ENCODE results near the gene PHF21A. TPM values are rescaled to one million over a fixed set of nuclear protein-coding genes. Genes with fewer than 3 reads are reported as not detected.

The PHF21A gene
- total RNA-seq, 1 experiment from 2014 or later = 51.7 TPM

DNA sequence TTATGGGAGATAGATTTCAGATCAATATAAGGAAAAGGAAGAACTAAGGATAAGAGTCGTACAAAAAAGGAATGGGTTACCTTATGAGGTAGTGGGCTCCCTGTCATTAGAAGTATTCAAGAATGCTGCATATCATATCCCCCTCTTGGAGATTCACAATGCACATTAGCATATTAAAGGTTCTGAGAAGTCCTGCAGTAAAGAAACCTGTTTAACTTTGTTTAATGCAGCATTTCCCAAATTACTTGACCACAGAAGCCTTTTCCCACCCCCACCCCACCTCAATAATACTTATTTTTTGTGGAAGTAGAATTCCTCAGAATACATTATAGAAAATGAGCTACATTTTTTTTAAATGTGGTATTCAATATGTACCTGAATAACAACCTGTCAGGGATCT lies 30.9 kb downstream of the PHF21A start:
- H3K9me3 ChIP-seq (ENCODE audit: low read length) = no peaks in the 10 kb centered on the region
- H3K9me2 ChIP-seq (replicated peaks; ENCODE audit: insufficient read depth, low read length) = no peaks in the 10 kb centered on the region
- no peak for DNase-seq
- H3K36me3 ChIP-seq (ENCODE audit: insufficient read depth, low read length) = peaks cover 21% of the 10 kb centered on the region; the same call in 1 of the 2 replicates
- H2AFZ ChIP-seq (ENCODE audit: low read length) = no peak overlapping the region
- H3K27me3 ChIP-seq (ENCODE audit: low read length) = no peaks in the 10 kb centered on the region
- H3K4me2 ChIP-seq (ENCODE audit: low read depth, low read length, poor library complexity, severe bottlenecking) = no peak overlapping the region
- no peaks in the 10 kb centered on the region for H4K20me1 ChIP-seq (ENCODE audit: insufficient read depth, low read depth, low read length)
- H3K27ac ChIP-seq (ENCODE audit: low read length) = no peak overlapping the region
- no peak overlapping the region for H3K9ac ChIP-seq (ENCODE audit: low read length)
- peaks cover 91% of the 10 kb centered on the region for H3K79me2 ChIP-seq (ENCODE audit: low read length)
- H3K4me1 ChIP-seq (ENCODE audit: low read length) = no peaks in the 10 kb centered on the region
- no peak overlapping the region for H3K4me3 ChIP-seq (ENCODE audit: low read length)

DNA sequence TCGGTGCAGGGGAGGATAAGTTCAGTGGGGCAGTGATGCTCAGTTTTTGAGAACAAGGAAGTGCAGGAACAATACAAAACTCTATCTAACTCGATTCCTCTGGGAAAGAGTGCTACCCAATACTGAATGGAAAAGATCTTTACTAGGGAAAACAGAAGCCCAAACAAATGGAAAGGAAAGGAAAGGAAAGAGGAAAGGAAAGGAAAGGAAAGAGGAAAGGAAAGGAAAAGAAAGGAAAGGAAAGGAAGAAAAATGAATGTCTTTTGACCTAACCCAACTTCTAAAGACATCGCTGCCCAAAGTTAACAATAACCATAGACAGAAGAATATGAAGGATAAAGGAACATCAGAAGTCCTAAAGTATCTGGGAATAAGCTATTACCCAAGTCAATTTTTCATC lies 41.6 kb downstream of the PHF21A start:
- H3K9me3 ChIP-seq (ENCODE audit: low read length) = no peaks in the 10 kb centered on the region
- no peak overlapping the region for H3K4me2 ChIP-seq (ENCODE audit: low read depth, low read length, poor library complexity, severe bottlenecking)
- no peaks in the 10 kb centered on the region for H3K27me3 ChIP-seq (ENCODE audit: low read length)
- no peaks in the 10 kb centered on the region for H4K20me1 ChIP-seq (ENCODE audit: insufficient read depth, low read depth, low read length)
- no peaks in the 10 kb centered on the region for H3K4me1 ChIP-seq (ENCODE audit: low read length)
- H3K27ac ChIP-seq (ENCODE audit: low read length) = no peak overlapping the region
- no peak overlapping the region for H3K4me3 ChIP-seq (ENCODE audit: low read length)
- H2AFZ ChIP-seq (ENCODE audit: low read length) = no peak overlapping the region
- no peak for DNase-seq
- no peaks in the 10 kb centered on the region for H3K9me2 ChIP-seq (replicated peaks; ENCODE audit: insufficient read depth, low read length)
- no peak overlapping the region for H3K9ac ChIP-seq (ENCODE audit: low read length)
- peaks cover 33% of the 10 kb centered on the region; the same call in 1 of the 2 replicates for H3K36me3 ChIP-seq (ENCODE audit: insufficient read depth, low read length)
- H3K79me2 ChIP-seq (ENCODE audit: low read length) = peaks cover 64% of the 10 kb centered on the region

DNA sequence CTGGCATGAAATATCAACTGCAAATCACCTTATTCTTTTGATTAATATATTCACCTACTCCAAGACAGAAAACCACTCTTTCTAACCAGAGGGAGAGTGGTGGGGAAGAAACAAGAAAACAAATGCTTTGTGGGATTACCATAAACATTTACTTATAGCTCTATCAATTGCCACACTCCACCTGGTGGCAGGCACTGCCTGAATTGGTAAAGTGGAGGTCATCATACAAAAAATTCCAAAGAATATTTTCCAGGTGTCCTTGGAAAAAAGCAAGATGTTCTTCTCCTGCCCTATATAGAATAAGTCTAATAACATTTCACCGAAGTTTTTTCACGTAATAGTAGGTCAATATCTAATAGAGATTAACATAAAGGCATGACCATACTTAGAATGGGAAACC lies 45.3 kb downstream of the PHF21A start:
- Histone ChIP-seq H3K79me2 (ENCODE audit: low read length) (peaks cover 59% of the 10 kb centered on the region), H3K36me3 (ENCODE audit: insufficient read depth, low read length) (peaks cover 20% of the 10 kb centered on the region; the same call in 1 of the 2 replicates), H3K9me2 (replicated peaks; ENCODE audit: insufficient read depth, low read length) (no peaks in the 10 kb centered on the region), H3K4me1 (ENCODE audit: low read length) (no peaks in the 10 kb centered on the region), H2AFZ (ENCODE audit: low read length) (no peak overlapping the region), H3K9ac (ENCODE audit: low read length) (no peak overlapping the region), H3K27me3 (ENCODE audit: low read length) (no peaks in the 10 kb centered on the region), H3K27ac (ENCODE audit: low read length) (no peak overlapping the region), H4K20me1 (ENCODE audit: insufficient read depth, low read depth, low read length) (no peaks in the 10 kb centered on the region), H3K9me3 (ENCODE audit: low read length) (no peaks in the 10 kb centered on the region), H3K4me3 (ENCODE audit: low read length) (no peak overlapping the region), H3K4me2 (ENCODE audit: low read depth, low read length, poor library complexity, severe bottlenecking) (no peak overlapping the region)
- DNase-seq = no peak

DNA sequence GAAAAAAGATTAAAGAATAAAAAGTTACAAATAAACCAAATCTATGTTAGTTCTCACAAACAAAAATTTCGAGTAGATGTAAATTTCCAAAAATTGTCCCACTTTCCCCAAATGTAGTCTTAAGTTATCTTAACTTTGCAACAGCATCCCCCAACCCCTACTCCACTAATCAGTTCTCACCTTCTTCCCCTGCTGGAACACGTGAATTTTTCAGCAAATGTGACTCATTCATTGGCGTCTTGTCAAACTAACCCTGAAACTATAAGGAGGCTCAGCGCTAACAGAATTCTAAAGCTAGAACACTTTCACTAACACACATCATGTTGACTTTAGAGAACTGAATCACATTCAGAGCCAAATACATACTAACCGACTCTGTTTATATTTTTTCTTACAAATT lies 46.1 kb downstream of the PHF21A start:
- Histone ChIP-seq H3K4me1 (ENCODE audit: low read length) (no peaks in the 10 kb centered on the region), H3K27me3 (ENCODE audit: low read length) (no peaks in the 10 kb centered on the region), H3K9me2 (replicated peaks; ENCODE audit: insufficient read depth, low read length) (no peaks in the 10 kb centered on the region), H3K27ac (ENCODE audit: low read length) (no peak overlapping the region), H3K9ac (ENCODE audit: low read length) (no peak overlapping the region), H4K20me1 (ENCODE audit: insufficient read depth, low read depth, low read length) (no peaks in the 10 kb centered on the region), H3K9me3 (ENCODE audit: low read length) (no peaks in the 10 kb centered on the region), H3K79me2 (ENCODE audit: low read length) (peaks cover 63% of the 10 kb centered on the region), H3K36me3 (ENCODE audit: insufficient read depth, low read length) (peaks cover 23% of the 10 kb centered on the region; the same call in 1 of the 2 replicates), H3K4me2 (ENCODE audit: low read depth, low read length, poor library complexity, severe bottlenecking) (no peak overlapping the region), H2AFZ (ENCODE audit: low read length) (no peak overlapping the region), H3K4me3 (ENCODE audit: low read length) (no peak overlapping the region)
- DNase-seq = no peak

DNA sequence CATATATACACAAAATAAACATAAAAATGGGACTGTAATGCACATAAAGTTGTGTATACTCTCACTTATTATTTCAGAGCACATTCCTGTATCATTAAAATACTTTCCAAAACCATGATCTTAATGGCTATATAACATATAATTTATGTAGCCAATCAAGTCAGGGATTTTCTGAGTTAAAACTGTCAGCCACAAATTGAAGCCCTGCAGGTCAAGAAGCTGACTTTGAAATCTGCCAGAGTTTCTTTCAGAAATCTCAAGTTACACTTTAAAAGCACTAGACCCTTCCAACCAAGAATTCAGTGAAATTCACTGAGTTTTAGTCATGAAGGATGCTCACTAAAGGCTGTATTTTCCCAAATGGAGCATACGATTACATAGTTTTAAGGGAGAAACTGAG lies 47.6 kb downstream of the PHF21A start:
- Histone ChIP-seq H3K79me2 (ENCODE audit: low read length) (peaks cover 70% of the 10 kb centered on the region), H3K27ac (ENCODE audit: low read length) (no peak overlapping the region), H3K4me1 (ENCODE audit: low read length) (no peaks in the 10 kb centered on the region), H3K9me3 (ENCODE audit: low read length) (no peaks in the 10 kb centered on the region), H2AFZ (ENCODE audit: low read length) (no peak overlapping the region), H4K20me1 (ENCODE audit: insufficient read depth, low read depth, low read length) (no peaks in the 10 kb centered on the region), H3K4me2 (ENCODE audit: low read depth, low read length, poor library complexity, severe bottlenecking) (no peak overlapping the region), H3K4me3 (ENCODE audit: low read length) (no peak overlapping the region), H3K9ac (ENCODE audit: low read length) (no peak overlapping the region), H3K36me3 (ENCODE audit: insufficient read depth, low read length) (peaks cover 21% of the 10 kb centered on the region; the same call in 1 of the 2 replicates), H3K27me3 (ENCODE audit: low read length) (no peaks in the 10 kb centered on the region), H3K9me2 (replicated peaks; ENCODE audit: insufficient read depth, low read length) (no peaks in the 10 kb centered on the region)
- no peak for DNase-seq

DNA sequence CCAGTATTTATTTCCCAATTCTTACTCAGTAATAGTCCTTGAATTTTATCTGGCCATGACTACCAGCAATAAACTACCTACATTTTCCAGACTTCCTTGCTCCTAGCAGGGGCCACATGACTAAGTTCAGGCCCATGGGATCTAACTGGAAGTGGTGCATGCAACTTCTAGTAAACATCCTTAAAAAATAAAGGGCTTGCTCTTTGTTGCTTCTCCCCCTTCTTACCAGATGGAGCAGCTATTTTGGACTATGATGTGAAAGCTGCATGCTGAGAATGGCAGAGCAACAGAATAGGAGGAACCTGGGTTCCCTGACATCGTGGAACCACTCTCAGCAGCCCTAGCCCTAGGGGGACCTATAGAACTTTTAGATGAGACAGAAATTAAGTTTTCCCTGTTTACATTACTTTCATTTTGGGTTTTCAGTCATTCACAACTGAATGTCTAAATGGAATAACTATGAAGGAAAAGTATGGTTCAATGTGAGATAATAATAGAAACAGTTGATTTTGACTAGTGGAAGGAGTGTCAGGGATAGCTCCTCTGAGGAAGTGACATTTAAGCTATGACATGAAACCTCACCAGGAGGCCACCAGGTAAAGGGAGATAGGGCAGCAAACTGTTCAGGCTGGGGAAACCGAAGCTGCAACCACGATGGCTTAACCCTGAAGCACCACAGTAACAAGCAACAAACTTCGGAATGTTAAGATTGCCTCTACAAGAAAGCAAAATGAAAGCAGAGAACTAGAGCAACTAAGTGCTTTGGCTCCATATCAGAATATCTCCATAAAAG lies 48.9 kb downstream of the PHF21A start:
- Histone ChIP-seq H3K79me2 (ENCODE audit: low read length) (peaks cover 74% of the 10 kb centered on the region), H4K20me1 (ENCODE audit: insufficient read depth, low read depth, low read length) (no peaks in the 10 kb centered on the region), H3K9me3 (ENCODE audit: low read length) (no peaks in the 10 kb centered on the region), H2AFZ (ENCODE audit: low read length) (no peak overlapping the region), H3K4me1 (ENCODE audit: low read length) (peaks cover 6% of the 10 kb centered on the region), H3K27me3 (ENCODE audit: low read length) (no peaks in the 10 kb centered on the region), H3K36me3 (ENCODE audit: insufficient read depth, low read length) (peaks cover 23% of the 10 kb centered on the region; the same call in 1 of the 2 replicates), H3K4me3 (ENCODE audit: low read length) (no peak overlapping the region), H3K27ac (ENCODE audit: low read length) (no peak overlapping the region), H3K9ac (ENCODE audit: low read length) (no peak overlapping the region), H3K9me2 (replicated peaks; ENCODE audit: insufficient read depth, low read length) (no peaks in the 10 kb centered on the region), H3K4me2 (ENCODE audit: low read depth, low read length, poor library complexity, severe bottlenecking) (no peak overlapping the region)
- DNase-seq = no peak

DNA sequence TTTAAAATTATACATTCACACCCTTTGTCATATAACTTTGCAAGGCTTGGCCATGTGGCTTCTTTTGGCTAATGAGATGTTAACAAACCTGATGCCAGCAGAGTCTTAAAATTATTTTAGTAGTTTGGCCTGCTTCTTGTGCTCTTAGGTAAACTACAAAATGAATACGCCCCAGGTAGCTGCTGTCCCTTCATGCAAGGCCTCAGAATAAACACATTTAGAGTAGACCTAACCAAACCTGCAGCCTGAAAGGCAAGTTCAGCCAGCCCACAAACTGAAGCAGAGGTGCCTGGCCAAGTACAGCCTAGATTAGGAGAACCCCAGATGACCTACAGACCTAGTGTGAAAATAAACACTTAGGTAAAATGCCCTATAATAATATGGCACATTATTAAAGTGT lies 50.2 kb downstream of the PHF21A start:
- Histone ChIP-seq H3K4me3 (ENCODE audit: low read length) (no peak overlapping the region), H3K27ac (ENCODE audit: low read length) (no peak overlapping the region), H3K9me2 (replicated peaks; ENCODE audit: insufficient read depth, low read length) (no peaks in the 10 kb centered on the region), H3K9ac (ENCODE audit: low read length) (no peak overlapping the region), H3K4me1 (ENCODE audit: low read length) (peaks cover 14% of the 10 kb centered on the region), H3K36me3 (ENCODE audit: insufficient read depth, low read length) (peaks cover 28% of the 10 kb centered on the region; the same call in 1 of the 2 replicates), H3K4me2 (ENCODE audit: low read depth, low read length, poor library complexity, severe bottlenecking) (no peak overlapping the region), H3K9me3 (ENCODE audit: low read length) (no peaks in the 10 kb centered on the region), H2AFZ (ENCODE audit: low read length) (no peak overlapping the region), H4K20me1 (ENCODE audit: insufficient read depth, low read depth, low read length) (no peaks in the 10 kb centered on the region), H3K27me3 (ENCODE audit: low read length) (no peaks in the 10 kb centered on the region), H3K79me2 (ENCODE audit: low read length) (peaks cover 72% of the 10 kb centered on the region)
- DNase-seq = no peak

DNA sequence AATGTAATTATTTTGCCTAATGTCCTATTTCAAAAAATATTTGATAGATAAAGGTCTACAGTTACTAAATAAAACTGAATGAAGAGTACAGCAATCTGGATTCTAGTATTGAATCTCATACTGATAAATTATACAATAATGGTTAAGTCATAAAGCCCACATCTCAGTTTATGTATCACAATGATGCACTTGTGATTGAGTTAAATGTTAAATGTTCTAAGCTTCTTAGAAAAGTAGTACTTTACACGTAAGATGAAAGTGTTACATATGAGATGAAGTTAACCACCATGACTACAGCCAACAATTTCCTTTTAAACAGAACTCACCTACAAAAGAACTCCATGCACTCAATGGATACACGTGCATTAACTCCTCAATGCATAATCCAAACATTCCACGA lies 51.7 kb downstream of the PHF21A start:
- no peak overlapping the region for H3K27ac ChIP-seq (ENCODE audit: low read length)
- H3K4me3 ChIP-seq (ENCODE audit: low read length) = no peak overlapping the region
- H2AFZ ChIP-seq (ENCODE audit: low read length) = no peak overlapping the region
- H3K27me3 ChIP-seq (ENCODE audit: low read length) = no peaks in the 10 kb centered on the region
- peaks cover 73% of the 10 kb centered on the region for H3K79me2 ChIP-seq (ENCODE audit: low read length)
- H3K4me1 ChIP-seq (ENCODE audit: low read length) = peaks cover 27% of the 10 kb centered on the region
- no peak overlapping the region for H3K4me2 ChIP-seq (ENCODE audit: low read depth, low read length, poor library complexity, severe bottlenecking)
- H3K9ac ChIP-seq (ENCODE audit: low read length) = no peak overlapping the region
- H3K9me3 ChIP-seq (ENCODE audit: low read length) = no peaks in the 10 kb centered on the region
- H4K20me1 ChIP-seq (ENCODE audit: insufficient read depth, low read depth, low read length) = no peaks in the 10 kb centered on the region
- DNase-seq = no peak
- H3K36me3 ChIP-seq (ENCODE audit: insufficient read depth, low read length) = peaks cover 23% of the 10 kb centered on the region; the same call in 1 of the 2 replicates
- no peaks in the 10 kb centered on the region for H3K9me2 ChIP-seq (replicated peaks; ENCODE audit: insufficient read depth, low read length)

Data from Karpas-422 (cell line).